Ishikawa (cell line): ENCODE data around the gene NKD2.

Experiments
- CEBPB ChIP-seq: IDR thresholded peaks from 2 replicates; pipeline ENCODE4 v1.6.1; 2012
- CREB1 ChIP-seq: IDR thresholded peaks from 2 replicates; pipeline ENCODE4 v1.6.1; 2012; ENCODE audit warnings: low read depth
- EGR1 ChIP-seq: IDR thresholded peaks from 2 replicates; pipeline ENCODE4 v1.6.1; 2012
- EP300 ChIP-seq: IDR thresholded peaks from 2 replicates; pipeline ENCODE4 v1.6.1; 2012; ENCODE audit warnings: borderline replicate concordance
- FOXM1 ChIP-seq: IDR thresholded peaks from 2 replicates; pipeline ENCODE4 v1.6.1; 2012; ENCODE audit warnings: low read depth, borderline replicate concordance
- NFIC ChIP-seq: IDR thresholded peaks from 2 replicates; pipeline ENCODE4 v1.6.1; 2012
- RAD21 ChIP-seq: IDR thresholded peaks from 2 replicates; pipeline ENCODE4 v1.6.1; 2012; ENCODE audit warnings: low read depth
- REST ChIP-seq: IDR thresholded peaks from 2 replicates; pipeline ENCODE4 v1.6.1; 2012; ENCODE audit warnings: low read depth, mild to moderate bottlenecking
- TAF1 ChIP-seq: IDR thresholded peaks from 2 replicates; pipeline ENCODE4 v1.6.1; 2012; ENCODE audit warnings: low read depth, mild to moderate bottlenecking
- TCF12 ChIP-seq: IDR thresholded peaks from 2 replicates; pipeline ENCODE4 v1.6.1; 2012; ENCODE audit warnings: low read depth
- TEAD4 ChIP-seq: IDR thresholded peaks from 2 replicates; pipeline ENCODE4 v1.6.1; 2012
- YY1 ChIP-seq: IDR thresholded peaks from 2 replicates; pipeline ENCODE4 v1.6.1; 2012; ENCODE audit warnings: low read depth
- ZBTB7A ChIP-seq: IDR thresholded peaks from 2 replicates; pipeline ENCODE4 v1.6.1; 2012; ENCODE audit warnings: low read depth
- TF ChIP-seq, protein P1 (sequence below): IDR thresholded peaks from 2 replicates; pipeline ENCODE4 v1.6.1; 2012
- TF ChIP-seq, protein P2 (sequence below): IDR thresholded peaks from 2 replicates; pipeline ENCODE4 v1.6.1; 2012

Gene NKD2

DNA sequence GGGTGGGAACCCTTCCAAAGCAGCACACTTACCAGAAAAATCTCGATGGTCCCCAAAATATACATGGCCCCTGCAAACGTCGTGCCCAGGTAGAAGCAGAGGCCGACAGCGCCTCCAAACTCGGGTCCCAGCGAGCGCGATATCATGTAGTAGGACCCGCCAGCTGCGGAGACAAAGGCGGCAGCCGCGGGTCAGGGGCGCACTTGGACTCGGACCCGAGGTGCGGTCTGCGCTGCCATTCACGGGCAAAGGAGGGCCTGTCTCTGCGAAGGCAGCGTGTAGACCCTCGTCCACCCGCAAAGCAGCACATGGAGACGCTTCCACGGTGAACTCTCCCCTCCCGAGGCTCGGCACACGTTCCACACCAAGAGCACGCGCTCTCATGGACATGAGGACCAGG lies 78.3 kb downstream of the NKD2 start:
- TF ChIP-seq NFIC = no peak
- no peak for TF ChIP-seq ZBTB7A
- TF ChIP-seq, protein P1, sequence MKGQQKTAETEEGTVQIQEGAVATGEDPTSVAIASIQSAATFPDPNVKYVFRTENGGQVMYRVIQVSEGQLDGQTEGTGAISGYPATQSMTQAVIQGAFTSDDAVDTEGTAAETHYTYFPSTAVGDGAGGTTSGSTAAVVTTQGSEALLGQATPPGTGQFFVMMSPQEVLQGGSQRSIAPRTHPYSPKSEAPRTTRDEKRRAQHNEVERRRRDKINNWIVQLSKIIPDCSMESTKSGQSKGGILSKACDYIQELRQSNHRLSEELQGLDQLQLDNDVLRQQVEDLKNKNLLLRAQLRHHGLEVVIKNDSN = no peak
- TF ChIP-seq EGR1 = no peak
- TF ChIP-seq REST = no peak
- TF ChIP-seq CREB1 = no peak

- TF ChIP-seq, protein P2, sequence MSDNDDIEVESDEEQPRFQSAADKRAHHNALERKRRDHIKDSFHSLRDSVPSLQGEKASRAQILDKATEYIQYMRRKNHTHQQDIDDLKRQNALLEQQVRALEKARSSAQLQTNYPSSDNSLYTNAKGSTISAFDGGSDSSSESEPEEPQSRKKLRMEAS = no peak
- TF ChIP-seq TEAD4 (no peak), RAD21 (no peak), REST (no peak), NFIC (no peak), CEBPB (no peak), TCF12 (no peak), FOXM1 (no peak), EGR1 (no peak), CREB1 (no peak), YY1 (no peak), TAF1 (no peak), EP300 (no peak), ZBTB7A (no peak)
- TF ChIP-seq, protein P1 = no peak
Measured at GRCh38 chr5:1087428-1087827, 78.8 kb downstream of the NKD2 start.

DNA sequence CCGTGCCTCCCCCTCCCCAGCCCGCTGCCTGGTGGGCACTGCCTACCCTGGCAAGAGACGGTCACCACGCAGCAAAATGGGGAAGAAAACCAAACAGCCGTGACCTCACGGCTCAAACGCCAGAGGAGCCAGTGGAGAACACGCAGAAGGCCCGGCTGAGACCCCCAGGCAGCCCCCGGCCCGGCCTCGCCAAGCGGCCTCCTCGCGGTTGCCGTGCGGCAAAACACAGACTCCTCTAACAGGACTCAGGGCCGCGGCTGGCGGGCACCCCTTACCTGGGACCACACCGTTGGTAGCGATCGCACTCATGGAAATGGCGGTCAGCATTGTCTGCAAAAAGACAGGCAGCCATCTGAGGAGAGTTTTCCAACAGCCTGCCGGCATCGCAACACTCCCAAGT lies 79.4 kb downstream of the NKD2 start:
- no peak for TF ChIP-seq NFIC
- no peak for TF ChIP-seq CEBPB
- no peak for TF ChIP-seq FOXM1
- no peak for TF ChIP-seq TCF12
- no peak for TF ChIP-seq ZBTB7A
- no peak for TF ChIP-seq REST
- TF ChIP-seq, protein P2 = no peak
- no peak for TF ChIP-seq EP300
- no peak for TF ChIP-seq EGR1
- no peak for TF ChIP-seq TEAD4
- TF ChIP-seq, protein P1 = no peak
- no peak for TF ChIP-seq YY1
- TF ChIP-seq CREB1 = no peak
- no peak for TF ChIP-seq RAD21
- TF ChIP-seq TAF1 = no peak
